ENCODE measurements around the gene TTI1. TPM values are rescaled to one million over a fixed set of nuclear protein-coding genes. Genes with fewer than 3 reads are reported as not detected.
A peak's percentile ranks its signal among the peaks of the same experiment; 100 is the strongest.

Gene TTI1
- total RNA-seq, 2 experiments from 2014 or later: 28.2 TPM

DNA sequence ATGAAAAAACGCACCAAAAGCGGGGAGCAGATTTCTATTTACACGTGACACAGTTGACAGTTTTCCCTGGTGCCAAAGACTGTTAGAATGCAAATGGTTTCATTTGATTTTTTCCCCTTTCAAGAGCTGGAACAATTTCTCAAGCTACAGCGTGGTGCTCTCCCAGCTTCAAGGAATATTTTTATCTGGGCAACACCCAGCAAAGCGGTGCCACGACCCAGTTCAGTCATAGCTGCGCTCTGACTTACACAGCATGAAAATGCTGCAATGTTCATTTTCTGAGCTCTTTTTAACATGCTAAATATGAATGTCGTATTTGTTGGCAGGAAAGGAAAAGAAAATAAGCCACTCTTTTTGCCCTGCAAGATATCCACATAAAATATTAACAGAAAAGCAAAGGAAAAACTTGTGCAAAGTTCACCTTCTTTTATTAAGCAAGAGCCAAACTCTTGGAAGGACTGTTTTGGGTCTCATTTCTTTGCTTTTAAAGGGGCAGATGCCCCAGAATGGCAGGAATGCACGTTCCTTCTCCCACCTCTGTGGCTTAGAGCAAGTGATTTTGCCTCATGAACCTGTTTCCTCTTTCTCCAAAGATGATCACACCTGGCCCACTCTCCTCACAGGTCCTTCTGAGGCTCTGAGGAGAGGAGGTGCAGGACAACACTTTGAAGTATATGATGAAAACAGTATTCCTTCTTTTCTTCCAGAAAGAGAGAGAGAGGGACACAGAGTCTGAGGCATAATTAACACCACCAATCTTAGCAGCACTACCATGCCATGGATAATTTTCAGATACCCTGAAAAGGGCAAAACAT lies 47.0 kb downstream of the TTI1 start:
- peaks cover 22% of the 10 kb centered on the region for H3K36me3 Mint-ChIP-seq

DNA sequence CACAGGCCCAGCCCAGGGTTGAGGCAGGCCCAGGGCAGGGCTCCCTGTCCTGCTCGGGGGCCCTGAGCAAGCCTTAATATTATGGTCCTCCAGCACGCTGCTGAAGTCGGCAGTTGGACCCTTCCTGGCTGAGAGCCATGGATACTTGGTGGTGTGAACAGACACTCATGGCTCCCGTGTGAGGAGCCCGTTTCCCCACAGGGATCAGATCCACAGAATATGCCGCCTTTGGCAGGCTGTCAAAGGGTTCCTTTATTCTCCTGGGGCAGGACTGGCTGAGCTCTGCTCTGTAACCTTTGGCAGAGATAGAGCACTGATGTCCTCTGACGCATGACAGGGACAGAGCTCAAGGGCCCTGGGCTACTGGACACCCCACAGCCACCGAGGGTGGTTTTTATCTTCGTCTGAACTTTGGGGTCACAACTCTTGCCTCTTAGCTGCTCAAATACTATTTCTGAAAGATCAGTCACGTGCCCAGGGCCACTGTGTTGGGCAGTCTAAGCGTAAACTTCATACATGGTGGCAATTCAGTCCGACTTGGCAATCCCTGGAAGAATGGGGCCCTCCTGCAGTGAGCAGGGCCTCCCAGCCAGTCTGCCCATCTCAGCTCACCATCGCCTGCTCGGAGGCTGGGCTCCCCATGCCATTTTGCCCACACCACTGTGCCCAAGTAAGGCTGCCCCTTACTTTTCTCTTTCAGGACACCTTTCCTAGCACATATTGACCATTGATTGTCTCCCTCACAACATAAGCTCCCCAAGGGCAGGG lies 49.1 kb downstream of the TTI1 start:
- ATAC-seq (ENCODE audit: low read depth): no peak
- no peak for DNase-seq
- H3K36me3 Mint-ChIP-seq: peaks cover 12% of the 10 kb centered on the region
- H3K4me3 Mint-ChIP-seq: no peak overlapping the region
- no peaks in the 10 kb centered on the region for H3K4me1 Mint-ChIP-seq
- H3K27me3 Mint-ChIP-seq: no peaks in the 10 kb centered on the region
- H3K9me3 Mint-ChIP-seq: no peaks in the 10 kb centered on the region
- POLR2A ChIA-PET: no interaction called here
- no peak overlapping the region for H3K27ac Mint-ChIP-seq

More for the DNA sequence above, 47.0 kb downstream of the TTI1 start:
- no peak overlapping the region for H3K27ac Mint-ChIP-seq
- DNase-seq (no peak), ATAC-seq (ENCODE audit: low read depth) (no peak)
- POLR2A ChIA-PET: no interaction called here
- H3K9me3 Mint-ChIP-seq: no peaks in the 10 kb centered on the region
- peaks cover 18% of the 10 kb centered on the region for H3K4me1 Mint-ChIP-seq
- no peaks in the 10 kb centered on the region for H3K27me3 Mint-ChIP-seq
- H3K4me3 Mint-ChIP-seq: no peak overlapping the region

DNA sequence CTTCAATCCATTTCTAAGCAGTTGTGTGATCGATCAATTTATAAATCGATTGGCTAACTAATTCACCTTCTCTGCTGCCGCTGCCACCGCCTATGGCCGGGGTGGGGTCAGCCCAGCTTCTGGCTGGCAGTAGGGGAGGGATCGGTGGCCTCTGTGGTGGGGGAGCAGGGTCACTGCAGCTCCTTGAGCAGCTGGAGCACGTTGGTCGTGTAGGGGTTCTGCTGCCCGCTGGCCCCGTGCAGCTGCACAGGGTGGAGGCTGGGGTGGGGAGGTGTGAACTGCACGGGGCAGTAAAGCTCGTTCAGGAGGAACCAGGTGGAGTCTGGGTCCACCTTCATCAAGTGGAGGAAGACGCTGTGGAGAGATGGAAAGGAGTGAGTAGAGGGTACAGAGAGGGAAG lies 50.0 kb downstream of the TTI1 start:
- H3K9me3 Mint-ChIP-seq: no peaks in the 10 kb centered on the region
- no peaks in the 10 kb centered on the region for H3K4me1 Mint-ChIP-seq
- no peak overlapping the region for H3K4me3 Mint-ChIP-seq
- no peaks in the 10 kb centered on the region for H3K27me3 Mint-ChIP-seq
- DNase-seq (no peak), ATAC-seq (ENCODE audit: low read depth) (no peak)
- H3K27ac Mint-ChIP-seq: no peak overlapping the region
- POLR2A ChIA-PET: no interaction called here
- peaks cover 7% of the 10 kb centered on the region for H3K36me3 Mint-ChIP-seq

DNA sequence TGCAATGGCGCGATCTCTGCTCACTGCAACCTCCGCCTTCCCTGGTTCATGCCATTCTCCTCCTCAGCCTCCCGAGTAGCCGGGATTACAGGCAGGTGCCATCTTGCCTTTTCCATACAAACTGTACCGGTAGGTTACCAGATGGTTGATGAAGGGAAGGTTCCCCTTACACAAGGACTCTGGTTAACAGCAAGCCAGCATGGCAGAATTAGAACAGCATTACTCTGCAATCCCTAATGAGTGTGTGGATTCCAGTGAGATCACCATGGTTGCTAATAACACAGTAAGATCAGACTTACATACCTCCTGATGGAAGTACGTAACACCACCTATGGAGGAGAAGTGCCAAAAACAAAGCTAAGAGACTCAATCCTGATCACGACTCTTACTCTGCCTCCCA lies 51.7 kb downstream of the TTI1 start:
- peaks cover 9% of the 10 kb centered on the region for H3K4me1 Mint-ChIP-seq
- peaks cover 12% of the 10 kb centered on the region for H3K36me3 Mint-ChIP-seq
- POLR2A ChIA-PET: interaction anchor here (0.5 to 0.9 kb wide), 2 partner anchors 9 to 210 kb away, joined by 3 read pairs; no protein-coding TSS in a partner anchor
- DNase-seq: no peak
- no peaks in the 10 kb centered on the region for H3K27me3 Mint-ChIP-seq
- no peak for ATAC-seq (ENCODE audit: low read depth)
- H3K9me3 Mint-ChIP-seq: no peaks in the 10 kb centered on the region
- no peak overlapping the region for H3K27ac Mint-ChIP-seq
- no peak overlapping the region for H3K4me3 Mint-ChIP-seq

DNA sequence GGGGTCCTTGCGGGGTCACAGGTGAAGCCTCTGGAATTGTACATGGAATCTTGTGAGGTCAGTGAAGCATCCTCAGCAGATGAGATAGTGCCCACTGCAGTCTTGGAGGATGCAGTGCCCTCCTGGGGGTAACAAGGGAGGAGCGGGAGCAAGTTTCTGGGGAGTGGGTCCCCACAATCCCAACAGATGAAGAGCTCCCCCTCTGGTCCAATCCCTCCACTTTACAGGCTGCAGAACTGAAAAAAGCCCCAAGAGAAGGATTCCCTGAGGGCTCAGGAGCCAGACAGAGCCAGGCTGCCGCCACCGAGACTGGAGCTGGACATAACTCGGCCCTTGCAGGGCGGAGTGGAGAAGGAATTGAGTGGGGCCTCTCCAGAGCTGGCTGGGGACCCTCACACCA lies 52.4 kb downstream of the TTI1 start:
- Mint-ChIP-seq H3K9me3 (no peaks in the 10 kb centered on the region), H3K27me3 (no peaks in the 10 kb centered on the region), H3K4me1 (peaks cover 12% of the 10 kb centered on the region), H3K27ac (no peak overlapping the region), H3K36me3 (peaks cover 14% of the 10 kb centered on the region), H3K4me3 (no peak overlapping the region)
- ATAC-seq (ENCODE audit: low read depth): no peak
- DNase-seq: no peak
- POLR2A ChIA-PET: interaction anchor here (0.9 kb wide), 1 partner anchor 10 kb away, joined by 3 read pairs; no protein-coding TSS in a partner anchor

DNA sequence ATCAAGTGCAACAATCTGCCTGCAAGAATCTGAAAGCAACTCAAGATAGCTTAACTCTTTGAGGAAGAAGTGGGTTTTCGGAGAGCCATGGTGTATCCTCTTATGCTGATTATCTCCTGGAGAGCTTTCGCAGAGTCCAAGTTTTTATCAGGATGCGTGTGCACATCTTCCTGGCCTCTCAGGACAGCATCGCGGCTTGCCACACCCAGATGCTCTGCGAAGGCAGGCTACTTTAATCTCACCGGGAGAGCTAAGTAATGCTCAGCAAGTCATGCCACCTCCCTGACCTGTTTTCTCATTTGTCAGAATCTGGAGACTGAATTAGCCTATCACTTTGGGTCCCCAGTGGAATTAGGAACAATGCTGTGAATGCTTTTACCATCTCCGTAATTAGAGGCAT lies 52.9 kb downstream of the TTI1 start:
- DNase-seq: no peak
- Mint-ChIP-seq H3K4me1 (peaks cover 12% of the 10 kb centered on the region), H3K4me3 (no peak overlapping the region), H3K9me3 (no peaks in the 10 kb centered on the region), H3K27ac (no peak overlapping the region), H3K27me3 (no peaks in the 10 kb centered on the region), H3K36me3 (peaks cover 14% of the 10 kb centered on the region)
- no peak for ATAC-seq (ENCODE audit: low read depth)
- POLR2A ChIA-PET: interaction anchor here (0.9 kb wide), 1 partner anchor 10 kb away, joined by 3 read pairs; no protein-coding TSS in a partner anchor

DNA sequence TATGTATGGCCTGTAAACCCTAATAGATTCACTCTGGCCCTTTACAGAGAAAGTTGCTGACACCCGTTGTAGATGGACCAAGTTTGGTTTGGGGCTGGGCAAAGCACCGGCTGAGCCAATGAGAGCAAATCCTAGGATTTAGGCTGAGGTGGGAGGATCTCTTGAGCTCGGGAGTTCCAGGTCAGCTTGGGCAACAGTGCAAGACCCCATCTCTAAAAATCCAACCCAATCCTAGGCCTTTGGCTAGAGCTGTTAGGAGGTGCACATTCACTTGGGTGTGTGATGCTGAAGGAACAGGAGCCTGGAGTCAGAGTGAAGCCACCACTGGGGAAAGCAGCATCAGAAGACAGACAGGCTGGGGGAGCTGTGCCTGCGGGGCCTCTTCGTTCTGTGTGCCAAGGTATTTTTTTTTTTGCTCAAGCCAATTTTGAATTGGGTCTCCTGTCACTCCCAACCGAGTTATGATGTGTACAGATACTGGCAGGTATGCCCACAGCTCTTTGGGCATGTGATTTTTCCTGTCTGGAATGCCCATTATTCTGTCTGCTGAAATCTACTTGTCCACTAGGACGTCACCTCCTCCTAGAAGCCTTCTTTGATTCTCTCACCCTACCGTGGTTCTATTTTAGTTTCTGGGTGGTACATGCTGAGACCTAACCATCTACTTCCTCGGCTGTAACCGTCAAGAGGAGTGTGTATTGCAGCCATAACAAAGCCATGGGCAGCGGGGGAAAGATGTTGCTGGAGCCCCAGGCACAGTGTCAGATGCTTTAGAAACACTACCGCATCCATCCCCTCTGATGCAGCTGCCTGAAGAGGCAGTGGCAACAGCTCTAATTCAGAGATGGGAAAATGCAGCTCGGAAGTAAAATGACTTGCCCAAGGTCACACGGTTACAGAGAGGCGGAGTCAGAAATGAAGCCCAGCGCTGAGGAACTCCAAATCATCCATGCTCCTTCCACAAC lies 54.0 kb downstream of the TTI1 start:
- Mint-ChIP-seq H3K4me1 (peaks cover 12% of the 10 kb centered on the region), H3K4me3 (no peak overlapping the region), H3K27me3 (no peaks in the 10 kb centered on the region), H3K9me3 (no peaks in the 10 kb centered on the region), H3K36me3 (peaks cover 11% of the 10 kb centered on the region), H3K27ac (no peak overlapping the region)
- ATAC-seq (ENCODE audit: low read depth) (no peak), DNase-seq (no peak)
- POLR2A ChIA-PET: no interaction called here

DNA sequence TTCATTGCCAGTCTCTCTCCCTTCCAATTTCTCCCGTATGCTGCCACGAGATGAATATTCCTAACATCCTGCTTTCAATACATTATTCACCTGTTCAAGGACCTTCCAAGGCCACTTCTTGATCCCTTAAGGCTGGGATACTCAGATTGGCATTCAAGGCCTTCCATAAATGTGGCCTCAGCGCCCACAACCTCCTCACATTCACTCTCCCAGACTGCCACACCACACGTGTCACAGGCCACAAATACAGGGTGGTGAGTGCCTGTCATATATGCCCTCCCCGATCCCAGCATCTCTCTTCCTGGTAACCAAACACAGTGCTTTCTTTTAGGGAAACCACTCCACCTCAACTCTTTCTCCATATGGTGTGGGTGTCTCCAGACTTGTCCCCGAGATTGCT lies 55.5 kb downstream of the TTI1 start:
- no peak overlapping the region for H3K4me3 Mint-ChIP-seq
- H3K27me3 Mint-ChIP-seq: no peaks in the 10 kb centered on the region
- H3K36me3 Mint-ChIP-seq: peaks cover 11% of the 10 kb centered on the region
- H3K27ac Mint-ChIP-seq: no peak overlapping the region
- POLR2A ChIA-PET: no interaction called here
- ATAC-seq (ENCODE audit: low read depth): no peak
- no peak for DNase-seq
- H3K9me3 Mint-ChIP-seq: no peaks in the 10 kb centered on the region
- peaks cover 12% of the 10 kb centered on the region for H3K4me1 Mint-ChIP-seq

DNA sequence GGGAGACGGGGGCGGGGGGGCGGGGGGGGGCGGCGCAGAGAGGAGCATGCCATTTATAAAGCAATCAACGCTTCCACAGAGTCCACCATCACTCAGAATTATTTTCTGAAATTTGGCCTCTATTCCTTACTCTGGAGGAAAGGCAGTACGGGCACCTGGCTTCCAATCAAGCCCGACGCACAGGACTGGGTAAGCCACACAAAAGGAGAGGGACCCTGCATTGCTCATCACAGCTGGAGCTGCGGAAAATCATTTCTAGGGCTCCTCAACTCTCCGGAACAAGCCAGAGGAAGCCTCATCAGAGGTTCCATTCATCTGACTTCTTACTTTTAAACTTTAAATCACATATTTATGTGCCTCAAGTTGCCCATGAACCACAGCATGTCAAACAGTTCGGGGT lies 55.9 kb downstream of the TTI1 start:
- H3K36me3 Mint-ChIP-seq: peaks cover 10% of the 10 kb centered on the region
- no peaks in the 10 kb centered on the region for H3K27me3 Mint-ChIP-seq
- ATAC-seq (ENCODE audit: low read depth) (no peak), DNase-seq (no peak)
- H3K27ac Mint-ChIP-seq: no peak overlapping the region
- peaks cover 12% of the 10 kb centered on the region for H3K4me1 Mint-ChIP-seq
- no peaks in the 10 kb centered on the region for H3K9me3 Mint-ChIP-seq
- POLR2A ChIA-PET: interaction anchor here (0.9 kb wide), 1 partner anchor 17 kb away, joined by 3 read pairs; no protein-coding TSS in a partner anchor
- no peak overlapping the region for H3K4me3 Mint-ChIP-seq

DNA sequence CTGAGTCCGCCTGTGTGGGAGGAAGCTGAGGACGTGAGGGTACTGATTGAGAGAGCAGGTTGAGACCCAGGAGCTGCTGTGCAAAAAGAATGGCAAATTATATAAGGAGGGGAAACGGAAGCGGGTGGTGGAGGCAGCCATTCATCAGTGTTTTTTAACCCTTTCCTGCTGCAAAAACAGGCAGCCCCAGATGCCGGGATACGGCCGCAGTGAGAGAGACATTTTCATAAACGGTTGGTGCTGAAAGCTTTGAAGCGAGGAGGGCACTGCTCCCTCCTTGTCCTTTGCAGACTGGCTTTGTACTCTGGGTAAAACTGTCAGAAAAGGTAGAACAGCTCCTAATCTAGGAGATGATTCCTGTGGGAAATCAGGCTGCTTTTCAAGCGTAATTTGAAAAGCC lies 56.4 kb downstream of the TTI1 start:
- DNase-seq (no peak), ATAC-seq (ENCODE audit: low read depth) (no peak)
- H3K4me3 Mint-ChIP-seq: peak overlapping the region; percentile 24
- no peak overlapping the region for H3K27ac Mint-ChIP-seq
- H3K9me3 Mint-ChIP-seq: no peaks in the 10 kb centered on the region
- H3K27me3 Mint-ChIP-seq: no peaks in the 10 kb centered on the region
- peaks cover 10% of the 10 kb centered on the region for H3K36me3 Mint-ChIP-seq
- H3K4me1 Mint-ChIP-seq: peaks cover 12% of the 10 kb centered on the region
- POLR2A ChIA-PET: interaction anchor here (0.9 kb wide), 1 partner anchor 17 kb away, joined by 3 read pairs; no protein-coding TSS in a partner anchor

DNA sequence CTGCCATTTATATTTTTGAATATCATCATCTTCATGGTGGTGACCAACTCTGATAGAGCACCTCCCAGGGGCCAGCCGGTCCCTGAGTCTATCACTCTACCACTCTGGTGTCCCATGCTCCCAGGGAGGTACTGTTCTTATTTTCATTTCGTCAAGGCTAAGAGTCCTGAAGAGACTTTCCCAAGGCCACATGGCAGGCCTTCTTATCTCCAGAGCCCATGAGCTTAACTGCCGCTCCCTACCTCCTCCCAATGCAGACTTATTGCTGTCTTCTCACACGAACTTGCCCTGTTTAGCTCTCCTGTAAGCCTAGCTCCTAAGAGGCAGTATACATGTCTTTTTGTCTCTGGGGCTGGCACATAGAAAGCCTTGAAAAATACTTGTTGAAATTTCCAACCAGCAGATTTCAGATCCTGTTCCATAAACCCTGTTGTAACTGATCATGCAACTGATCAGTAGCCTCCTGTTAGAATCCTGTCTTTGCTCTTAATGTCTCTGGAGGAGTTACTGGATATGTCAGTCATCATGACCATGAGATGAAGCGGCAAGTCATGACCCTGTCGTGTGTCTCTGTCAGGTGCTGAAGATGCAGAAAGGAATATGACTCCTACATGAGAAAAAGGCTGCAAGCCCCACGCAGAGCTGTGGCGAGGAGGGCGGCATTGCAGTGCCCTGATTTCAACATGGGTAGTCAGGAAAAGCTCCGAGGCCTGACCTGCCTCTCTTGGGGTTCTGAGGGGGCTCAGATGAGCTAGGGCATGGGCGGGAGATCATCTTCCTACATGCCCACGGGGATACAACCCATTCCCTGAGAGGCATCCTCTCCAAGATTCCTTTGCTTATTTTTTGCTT lies 60.0 kb downstream of the TTI1 start:
- Mint-ChIP-seq H3K4me3 (no peak overlapping the region), H3K27me3 (no peaks in the 10 kb centered on the region), H3K9me3 (no peaks in the 10 kb centered on the region), H3K27ac (no peak overlapping the region), H3K36me3 (peaks cover 6% of the 10 kb centered on the region), H3K4me1 (peaks cover 12% of the 10 kb centered on the region)
- no peak for DNase-seq
- POLR2A ChIA-PET: no interaction called here
- ATAC-seq (ENCODE audit: low read depth): no peak

DNA sequence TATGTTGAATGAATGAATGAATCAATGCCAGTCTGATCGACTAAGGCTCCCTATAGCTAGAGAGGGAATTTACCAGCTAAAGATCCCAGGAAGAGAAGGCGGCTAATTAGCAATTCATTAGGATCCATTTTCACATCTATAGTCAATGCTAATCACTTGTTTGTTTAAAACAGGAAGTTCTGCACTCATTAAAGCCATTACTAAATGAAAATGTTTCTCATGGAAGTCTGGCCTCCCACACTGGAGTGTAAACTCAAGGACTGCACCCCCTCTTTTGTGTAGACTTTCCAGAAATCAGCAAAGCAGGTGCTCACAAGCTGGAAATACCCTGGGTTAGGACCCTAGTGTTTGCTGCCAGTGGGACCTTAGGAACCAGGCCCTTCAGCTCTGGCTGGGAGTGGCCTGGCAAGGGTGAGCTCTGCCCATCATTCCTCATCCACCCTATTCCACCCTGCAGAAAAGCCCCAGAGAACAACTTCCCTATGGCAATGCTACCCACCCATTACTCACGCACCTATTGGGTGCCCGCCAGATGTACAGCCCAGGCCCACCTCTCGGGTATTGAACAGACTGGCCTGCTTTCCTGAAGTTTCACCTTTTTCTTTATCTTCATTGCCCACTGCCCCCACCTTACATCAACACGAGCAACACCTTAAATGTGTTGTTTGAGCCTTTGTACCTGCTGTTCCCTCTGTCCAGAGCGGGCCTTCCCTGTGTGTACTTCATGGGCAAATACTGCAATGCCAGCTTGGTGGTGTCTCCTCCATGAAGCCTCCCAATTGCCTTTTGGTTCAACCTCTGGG lies 60.8 kb downstream of the TTI1 start:
- H3K9me3 Mint-ChIP-seq: peaks cover 2% of the 10 kb centered on the region
- H3K4me3 Mint-ChIP-seq: no peak overlapping the region
- no peak for ATAC-seq (ENCODE audit: low read depth)
- no peak for DNase-seq
- H3K27ac Mint-ChIP-seq: no peak overlapping the region
- peaks cover 7% of the 10 kb centered on the region for H3K4me1 Mint-ChIP-seq
- POLR2A ChIA-PET: no interaction called here
- H3K36me3 Mint-ChIP-seq: peaks cover 1% of the 10 kb centered on the region
- no peaks in the 10 kb centered on the region for H3K27me3 Mint-ChIP-seq

Measured in activated naive CD8-positive, alpha-beta T cell treated with anti-CD3 and anti-CD28 coated beads, Interleukin-2, amount 10 ng/mL, durations not matched to agents 7 days and 5 days (primary cell).